GM19452 (cell line): Measurements from ENCODE around the gene PBX3.

ENCODE experiments used
- ATAC-seq: cut with Tn5 transposase; IDR thresholded peaks from one replicate; pipeline ENCODE4 v1.9.1; 2021; ENCODE audit not compliant: unreplicated experiment

The PBX3 gene

GRCh38 chr9:125747053-125747764 is at the start of gene PBX3:
PBX3 (plus strand) TSS chr9:125747373.
- ATAC-seq, result peak; percentile 14

DNA sequence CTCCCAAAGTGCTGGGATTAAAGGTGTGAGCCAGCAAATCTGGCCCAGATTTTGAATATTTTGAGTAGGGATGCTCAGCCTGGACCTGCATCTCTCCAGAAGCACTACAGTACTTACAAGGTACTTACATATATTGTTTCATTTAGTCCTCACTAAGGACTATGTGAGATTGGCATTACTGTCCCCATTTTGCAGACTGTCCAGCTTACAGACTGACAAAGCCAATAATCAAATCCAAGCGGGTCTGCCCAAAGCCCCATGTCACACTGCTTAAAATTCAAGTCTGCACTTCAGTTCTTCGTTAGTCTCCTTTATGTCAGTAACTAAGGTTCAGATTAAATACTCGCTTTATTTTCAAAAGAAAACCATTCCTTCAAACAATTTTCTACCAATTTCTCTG is 47.3 kb upstream of the PBX3 start:
- no peak for ATAC-seq

DNA sequence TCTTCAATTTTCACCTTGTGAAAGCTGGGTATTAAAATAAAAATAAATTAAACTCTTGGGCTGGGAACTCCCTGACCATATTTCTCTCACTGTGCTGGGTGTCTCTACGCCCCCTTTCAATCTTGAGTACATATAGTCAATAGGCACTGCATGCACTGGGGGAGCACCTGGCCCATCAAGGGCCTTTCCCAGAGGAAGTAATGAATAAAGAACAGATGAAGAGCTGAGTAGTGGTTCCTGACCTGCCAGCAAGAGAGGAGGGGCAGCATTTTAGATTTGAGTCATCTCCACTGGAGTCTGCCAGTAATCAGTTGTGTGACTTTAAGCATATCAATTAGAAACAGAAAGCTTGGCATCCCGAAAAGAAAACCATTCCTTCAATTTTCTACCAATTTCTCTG is 46.4 kb upstream of the PBX3 start:
- peak; percentile 79 for ATAC-seq

DNA sequence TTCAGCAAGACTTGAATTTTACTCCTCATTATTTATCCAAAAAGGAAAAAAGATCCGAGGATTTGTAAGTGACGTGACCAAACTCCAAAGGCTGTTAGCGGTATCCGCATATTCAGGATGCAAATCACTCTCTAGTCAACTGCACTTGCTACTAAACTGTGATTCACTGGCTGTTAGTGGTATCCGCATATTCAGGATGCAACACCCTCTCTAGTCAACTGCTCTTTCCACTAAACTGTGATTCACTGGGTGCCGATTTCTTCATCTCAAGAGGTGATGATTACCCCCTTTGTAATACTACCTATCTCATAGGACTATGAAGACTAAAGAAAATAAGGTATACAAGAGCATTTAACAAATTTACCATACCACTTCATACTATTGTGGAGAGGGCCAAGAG is 45.8 kb upstream of the PBX3 start:
- ATAC-seq, result peak; percentile 48

DNA sequence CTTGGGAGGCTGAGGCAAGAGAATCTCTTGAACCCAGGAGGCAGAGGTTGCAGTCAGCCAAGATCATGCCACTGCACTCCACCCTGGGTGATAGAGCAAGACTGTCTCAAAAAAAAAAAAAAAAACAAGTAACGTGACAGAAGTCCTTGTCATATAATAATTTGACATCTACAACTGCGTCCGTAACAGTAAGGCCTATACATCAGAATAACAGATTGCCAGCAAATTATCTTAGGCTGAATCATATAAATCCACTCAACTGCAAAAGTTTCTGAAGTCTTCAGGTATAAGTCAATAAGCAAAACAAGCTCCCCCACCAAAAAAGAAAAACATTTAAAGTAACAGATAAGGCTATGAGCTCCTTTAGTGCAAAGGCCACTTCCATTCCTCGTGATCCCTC is 43.5 kb upstream of the PBX3 start:
- no peak for ATAC-seq

DNA sequence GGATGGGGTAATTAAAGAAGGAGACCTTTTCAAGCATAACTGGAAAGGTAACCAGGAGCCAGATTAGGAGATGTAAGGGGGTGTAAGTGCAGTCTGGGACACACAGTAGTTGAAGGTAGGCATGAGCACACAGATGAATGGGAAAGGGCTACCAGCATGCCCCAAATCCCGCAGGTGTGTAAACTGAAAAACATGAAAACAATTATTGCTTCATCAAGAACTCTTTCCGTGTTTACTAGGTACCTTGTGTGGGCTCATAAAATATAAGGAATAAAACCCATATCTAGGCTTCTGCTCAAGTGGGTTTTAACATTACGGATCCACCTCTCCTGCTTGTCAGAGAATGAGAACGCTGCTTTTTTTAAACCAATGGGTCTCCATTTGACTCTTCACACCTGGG is 41.3 kb upstream of the PBX3 start:
- ATAC-seq, result no peak

GRCh38 chr9:125706651-125707471 is 40.3 kb upstream of the PBX3 start, which contains the start of gene MAPKAP1:
MAPKAP1 (minus strand) TSS chr9:125707208; CDS start chr9:125672574, 34,634 bp downstream.
- peak; percentile 95 for ATAC-seq

GRCh38 chr9:125707472-125707804 is 39.7 kb upstream of the PBX3 start:
- ATAC-seq, result peak; percentile 22

DNA sequence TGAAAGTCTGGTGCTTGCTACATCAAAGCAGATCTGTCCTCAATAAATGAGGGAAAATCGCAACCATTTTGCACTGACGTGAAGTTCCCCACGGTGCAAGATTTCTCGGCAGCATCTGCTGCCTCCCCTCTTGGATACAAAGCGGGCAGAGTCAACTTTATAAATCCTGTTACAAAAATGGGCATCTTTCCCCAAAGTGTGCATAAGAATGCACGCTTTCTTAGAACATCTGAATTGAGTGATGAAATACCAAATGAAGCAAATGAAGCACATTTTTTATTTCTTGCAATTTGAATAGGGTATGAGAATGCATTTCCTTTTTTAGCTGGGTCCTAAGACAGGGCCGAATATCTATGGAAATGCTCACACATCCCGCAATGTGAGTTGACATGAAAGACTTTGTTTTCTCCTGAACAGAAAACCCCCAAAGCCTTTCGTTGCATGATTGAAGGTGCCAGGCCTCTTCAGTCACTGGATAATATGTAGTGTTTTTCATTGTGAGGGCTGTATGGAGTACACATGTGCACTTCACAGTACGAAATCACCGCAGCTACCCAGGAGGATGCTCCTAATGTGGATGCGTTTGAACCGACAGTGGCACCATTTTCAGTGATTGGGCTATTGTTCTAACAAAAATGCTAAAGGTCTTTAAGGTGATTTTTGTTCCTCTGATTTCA is 20.6 kb upstream of the PBX3 start:
- ATAC-seq, result no peak

DNA sequence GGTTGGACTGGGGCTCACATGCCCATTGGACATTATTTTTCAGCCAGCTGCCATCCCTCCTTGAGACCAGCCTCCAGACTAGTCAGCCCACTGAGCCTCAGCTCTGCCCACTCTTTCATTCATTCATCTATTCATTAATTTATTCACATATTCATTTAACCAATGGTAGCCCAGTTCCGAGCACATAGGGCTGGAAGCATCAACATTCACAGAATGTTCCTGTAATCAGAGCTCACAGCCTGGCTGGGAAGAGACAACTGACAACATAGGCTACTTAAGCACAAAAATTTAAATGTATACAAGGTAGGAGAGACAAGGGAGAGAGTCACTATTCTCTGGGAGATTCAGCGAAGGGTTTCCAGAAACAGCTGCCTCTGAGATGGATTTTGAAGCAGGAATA is 17.0 kb upstream of the PBX3 start:
- no peak for ATAC-seq

DNA sequence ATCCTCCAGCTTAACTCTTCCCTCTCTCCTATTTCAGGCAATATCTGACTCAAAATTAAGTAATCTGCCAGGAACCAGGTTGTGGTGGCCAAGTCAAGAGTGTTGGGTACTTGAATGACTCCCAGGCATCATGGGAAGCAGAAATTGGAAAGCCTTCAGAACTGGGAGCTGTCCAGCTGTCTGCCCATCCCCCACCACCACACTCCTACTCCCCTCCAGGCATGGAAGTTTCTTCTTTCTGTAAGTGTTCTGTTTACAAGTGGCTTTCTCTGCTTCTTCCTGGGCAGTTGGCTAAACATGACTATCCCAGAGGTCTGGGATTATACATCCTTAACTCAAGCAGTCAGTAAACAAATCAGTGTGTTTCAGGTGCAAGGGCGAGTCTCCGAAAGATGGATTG is 14.6 kb upstream of the PBX3 start:
- ATAC-seq, result no peak

DNA sequence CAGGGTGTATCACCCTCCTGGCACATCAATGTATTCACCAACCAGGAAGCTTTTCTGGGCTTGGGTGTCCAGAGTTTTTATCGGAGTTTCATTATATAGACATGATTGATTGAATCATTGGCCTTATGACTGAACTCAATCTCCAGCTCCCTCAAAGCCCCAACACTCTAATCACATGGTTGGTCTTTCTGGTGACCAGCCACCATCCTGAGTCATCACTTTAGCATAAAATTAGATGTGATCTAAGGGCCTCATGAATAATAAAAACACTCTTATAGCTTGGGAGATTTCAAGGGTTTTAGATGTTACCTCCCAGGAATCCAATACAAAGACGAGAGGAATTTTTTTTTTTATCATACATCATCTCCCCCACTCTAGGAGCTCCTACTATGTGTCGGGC is 7.7 kb upstream of the PBX3 start:
- no peak for ATAC-seq

GRCh38 chr9:125742657-125743056 is 4.5 kb upstream of the PBX3 start:
- no peak for ATAC-seq

- ATAC-seq, result no peak
These were observed 3.3 kb upstream of the PBX3 start for GRCh38 chr9:125743682-125744428.

GRCh38 chr9:125744616-125745015 is 2.6 kb upstream of the PBX3 start:
- no peak for ATAC-seq

GRCh38 chr9:125745018-125745417 is 2.2 kb upstream of the PBX3 start:
- no peak for ATAC-seq

DNA sequence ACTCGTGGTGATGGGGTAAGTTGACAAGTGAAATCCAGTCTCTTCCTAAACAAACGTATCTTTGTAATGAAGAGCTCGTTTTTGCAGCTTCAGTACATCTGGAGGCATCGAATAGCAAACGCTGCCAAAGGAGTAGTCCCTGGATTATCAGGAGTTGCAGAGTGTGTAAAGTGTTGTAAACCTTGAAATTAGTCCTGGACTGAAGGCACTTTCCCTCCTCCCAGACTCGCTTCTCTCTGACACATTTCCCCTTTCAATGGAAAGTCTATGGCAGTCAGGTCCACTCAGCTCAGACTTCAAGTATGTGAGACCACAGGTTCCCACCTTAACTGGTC is 1.5 kb upstream of the PBX3 start:
- ATAC-seq, result no peak

GRCh38 chr9:125746017-125746773 is 978 bp upstream of the PBX3 start:
- ATAC-seq, result peak; percentile 58

DNA sequence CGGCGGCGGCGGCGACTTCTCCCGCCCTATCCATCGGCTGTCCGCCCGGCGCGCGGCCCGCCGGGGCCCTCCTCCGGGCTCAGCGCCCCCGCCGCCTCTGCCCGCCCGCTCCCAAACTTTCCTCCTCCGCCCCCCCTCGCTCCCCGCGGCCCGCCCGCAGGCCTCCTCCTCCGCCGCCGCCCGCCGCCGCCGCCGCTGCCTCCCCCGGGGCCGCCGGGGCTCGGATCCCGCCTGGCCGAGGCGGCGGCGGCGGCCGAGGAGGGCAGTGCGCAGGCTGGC is 460 bp upstream of the PBX3 start:
- ATAC-seq, result no peak

DNA sequence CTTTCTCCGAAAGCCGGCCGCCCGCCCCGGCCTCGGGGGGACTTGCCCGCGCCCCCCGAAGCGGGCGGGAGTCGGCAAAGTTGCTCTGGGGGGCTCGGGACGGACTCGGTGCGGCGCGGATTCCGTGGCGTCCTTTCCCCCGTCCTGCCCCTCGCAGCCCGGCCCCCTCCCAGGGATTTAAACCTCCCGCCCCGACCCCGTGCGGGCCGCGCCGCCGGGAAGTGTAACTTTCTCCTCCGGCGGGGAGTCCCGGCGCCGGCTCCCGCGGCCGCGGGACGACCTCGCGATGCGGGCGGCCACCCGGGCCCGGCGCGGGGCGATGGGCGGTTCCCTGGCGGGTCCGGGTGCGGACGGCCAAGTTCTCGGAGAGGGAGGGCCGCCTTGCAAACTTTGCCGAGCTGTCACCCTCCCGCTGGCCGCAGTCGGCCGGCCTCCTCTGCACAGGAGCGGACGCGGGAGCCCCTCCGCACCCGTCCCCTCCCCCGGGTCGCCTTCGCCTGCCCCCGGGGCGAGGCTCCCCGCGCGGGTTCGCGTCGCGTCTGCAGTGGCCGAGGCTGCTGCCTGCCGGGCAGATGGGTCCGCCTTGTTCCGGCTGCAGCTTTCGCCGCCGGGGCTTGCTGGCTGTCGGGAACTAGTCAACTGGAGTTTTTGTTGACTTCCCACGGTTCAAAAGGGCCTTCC is 732 bp downstream of the PBX3 start:
- ATAC-seq, result no peak
